MM.1S (cell line): Measurements from ENCODE around the gene ADCYAP1R1.

Experiments
- DNase-seq: peaks from one replicate; pipeline ENCODE4 v3.0.0-alpha.2; 2015
- H2AFZ ChIP-seq: fragments of 300-600 bp; sonication (generic); 2 replicates; pipeline ENCODE4 v1.6.0; 2016; ENCODE audit warnings: antibody characterized with exemption, low read length
- H3F3A ChIP-seq: fragments of 300-600 bp; sonication (generic); 2 replicates; pipeline ENCODE4 v1.6.1; 2016; ENCODE audit warnings: mild to moderate bottlenecking, antibody characterized with exemption, low read length, moderate library complexity, mixed read lengths; ENCODE audit not compliant: insufficient read depth
- H3K27ac ChIP-seq: fragments of 300-600 bp; sonication (generic); 2 replicates; pipeline ENCODE4 v1.5.1; 2016; ENCODE audit warnings: mild to moderate bottlenecking, low read length
- H3K27me3 ChIP-seq: fragments of 300-600 bp; sonication (generic); replicated peaks from 2 replicates; pipeline ENCODE4 v1.6.0; 2016; ENCODE audit warnings: low read length; ENCODE audit not compliant: insufficient read depth
- H3K36me3 ChIP-seq: fragments of 300-600 bp; sonication (generic); replicated peaks from 2 replicates; pipeline ENCODE4 v1.6.1; 2016; ENCODE audit warnings: mild to moderate bottlenecking, low read length, mixed read lengths; ENCODE audit not compliant: insufficient read depth
- H3K4me1 ChIP-seq: fragments of 300-600 bp; sonication (generic); 2 replicates; pipeline ENCODE4 v1.6.1; 2016; ENCODE audit warnings: low read length, mixed read lengths
- H3K4me2 ChIP-seq: fragments of 300-600 bp; sonication (generic); 2 replicates; pipeline ENCODE4 v1.6.0; 2016; ENCODE audit warnings: low read depth, low read length
- H3K4me3 ChIP-seq: fragments of 300-600 bp; sonication (generic); 2 replicates; pipeline ENCODE4 v1.5.1; 2016; ENCODE audit warnings: low read length, mixed read lengths
- H3K79me2 ChIP-seq: fragments of 300-600 bp; sonication (generic); 2 replicates; pipeline ENCODE4 v1.6.1; 2016; ENCODE audit warnings: mixed run types, low read length, mixed read lengths
- H3K9ac ChIP-seq: fragments of 300-600 bp; sonication (generic); 2 replicates; pipeline ENCODE4 v1.6.1; 2016; ENCODE audit warnings: low read length, mixed read lengths
- H3K9me2 ChIP-seq: fragments of 300-600 bp; sonication (generic); replicated peaks from 2 replicates; pipeline ENCODE4 v1.6.1; 2016; ENCODE audit warnings: mild to moderate bottlenecking, low read length, mixed read lengths; ENCODE audit not compliant: insufficient read depth
- H3K9me3 ChIP-seq: fragments of 300-600 bp; sonication (generic); replicated peaks from 2 replicates; pipeline ENCODE4 v1.6.1; 2016; ENCODE audit warnings: mild to moderate bottlenecking, low read length, mixed read lengths; ENCODE audit not compliant: insufficient read depth
- H4K20me1 ChIP-seq: fragments of 300-600 bp; sonication (generic); 2 replicates; pipeline ENCODE4 v1.6.1; 2016; ENCODE audit warnings: mild to moderate bottlenecking, low read length, moderate library complexity, mixed read lengths; ENCODE audit not compliant: insufficient read depth
- EZH2 ChIP-seq: fragments of 300-600 bp; sonication (generic); optimal IDR thresholded peaks from 2 replicates; pipeline ENCODE3; 2017; ENCODE audit warnings: low read depth, mild to moderate bottlenecking, antibody characterized with exemption, low read length, mixed read lengths
- EZH2phosphoT487 ChIP-seq: fragments of 300-600 bp; sonication (generic); IDR thresholded peaks from 2 replicates; pipeline ENCODE4 v1.6.1; 2018; ENCODE audit warnings: antibody characterized with exemption, low read length
- TF ChIP-seq, protein P1 (sequence below): fragments of 300-600 bp; sonication (generic); IDR thresholded peaks from 2 replicates; pipeline ENCODE4 v1.5.1; 2016; ENCODE audit warnings: antibody characterized with exemption, low read length, mixed read lengths

ADCYAP1R1 gene

DNA sequence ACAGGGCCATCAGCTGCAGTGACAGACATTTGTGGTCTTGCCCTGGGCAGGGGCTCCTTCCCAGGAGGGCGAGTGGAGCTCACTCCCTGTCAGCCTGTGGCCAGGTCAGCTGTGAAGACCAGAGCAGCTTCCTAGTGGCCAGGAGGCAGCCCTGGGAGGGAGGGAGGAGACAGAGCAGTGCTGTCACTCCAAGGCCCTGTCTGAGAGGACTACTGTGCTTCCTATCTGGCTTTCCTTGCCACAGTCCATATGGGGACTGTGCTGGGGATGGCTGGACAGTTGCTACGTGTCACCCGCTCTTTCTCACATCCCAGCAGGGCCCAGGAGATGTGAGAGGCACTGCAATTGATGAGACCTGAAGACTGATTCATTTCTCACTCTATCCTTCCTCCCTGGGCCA, 15.2 kb upstream of the ADCYAP1R1 start:
- Histone ChIP-seq H3F3A (no peaks in the 10 kb centered on the region), H3K27me3 (no peaks in the 10 kb centered on the region), H2AFZ (no peak overlapping the region), H3K9me2 (no peaks in the 10 kb centered on the region), H3K4me1 (no peaks in the 10 kb centered on the region), H3K79me2 (no peaks in the 10 kb centered on the region), H3K9me3 (no peaks in the 10 kb centered on the region), H3K27ac (no peak overlapping the region), H3K36me3 (no peaks in the 10 kb centered on the region), H3K4me2 (no peak overlapping the region), H3K9ac (no peak overlapping the region), H4K20me1 (no peaks in the 10 kb centered on the region), H3K4me3 (no peak overlapping the region)
- DNase-seq, result no peak
- TF ChIP-seq EZH2 (no peak), EZH2phosphoT487 (no peak)
- TF ChIP-seq, protein P1, sequence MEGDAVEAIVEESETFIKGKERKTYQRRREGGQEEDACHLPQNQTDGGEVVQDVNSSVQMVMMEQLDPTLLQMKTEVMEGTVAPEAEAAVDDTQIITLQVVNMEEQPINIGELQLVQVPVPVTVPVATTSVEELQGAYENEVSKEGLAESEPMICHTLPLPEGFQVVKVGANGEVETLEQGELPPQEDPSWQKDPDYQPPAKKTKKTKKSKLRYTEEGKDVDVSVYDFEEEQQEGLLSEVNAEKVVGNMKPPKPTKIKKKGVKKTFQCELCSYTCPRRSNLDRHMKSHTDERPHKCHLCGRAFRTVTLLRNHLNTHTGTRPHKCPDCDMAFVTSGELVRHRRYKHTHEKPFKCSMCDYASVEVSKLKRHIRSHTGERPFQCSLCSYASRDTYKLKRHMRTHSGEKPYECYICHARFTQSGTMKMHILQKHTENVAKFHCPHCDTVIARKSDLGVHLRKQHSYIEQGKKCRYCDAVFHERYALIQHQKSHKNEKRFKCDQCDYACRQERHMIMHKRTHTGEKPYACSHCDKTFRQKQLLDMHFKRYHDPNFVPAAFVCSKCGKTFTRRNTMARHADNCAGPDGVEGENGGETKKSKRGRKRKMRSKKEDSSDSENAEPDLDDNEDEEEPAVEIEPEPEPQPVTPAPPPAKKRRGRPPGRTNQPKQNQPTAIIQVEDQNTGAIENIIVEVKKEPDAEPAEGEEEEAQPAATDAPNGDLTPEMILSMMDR, result no peak

DNA sequence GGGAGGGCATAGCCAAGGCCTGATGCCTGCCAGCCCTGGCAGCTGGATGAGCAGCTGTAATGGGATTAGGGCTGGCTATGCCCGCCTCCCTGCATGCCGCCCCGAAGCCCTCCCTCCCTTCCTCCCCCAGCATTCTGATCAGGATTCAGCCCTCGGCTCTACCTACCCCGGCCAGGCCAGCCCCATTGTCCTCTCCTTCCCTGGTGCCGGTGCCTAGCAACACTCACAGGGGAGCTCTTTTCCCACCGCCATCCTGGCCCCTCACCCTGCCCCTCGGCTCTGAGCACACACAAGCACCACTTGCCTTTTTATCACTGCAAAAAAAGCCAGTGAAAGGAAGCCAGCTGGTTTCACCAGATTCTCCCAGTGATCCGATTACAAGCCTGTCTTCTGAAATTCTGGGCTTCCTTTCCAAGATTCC, 9.0 kb upstream of the ADCYAP1R1 start:
- Histone ChIP-seq H3K36me3 (no peaks in the 10 kb centered on the region), H3K9me3 (no peaks in the 10 kb centered on the region), H3K9ac (no peak overlapping the region), H3K4me3 (no peak overlapping the region), H3K4me2 (no peak overlapping the region), H3K27ac (no peak overlapping the region), H2AFZ (no peak overlapping the region), H3K79me2 (no peaks in the 10 kb centered on the region), H3K4me1 (no peaks in the 10 kb centered on the region), H4K20me1 (no peaks in the 10 kb centered on the region), H3F3A (no peaks in the 10 kb centered on the region), H3K9me2 (no peaks in the 10 kb centered on the region), H3K27me3 (no peaks in the 10 kb centered on the region)
- no peak for TF ChIP-seq EZH2
- TF ChIP-seq, protein P1, result no peak
- TF ChIP-seq EZH2phosphoT487, result no peak
- no peak for DNase-seq

DNA sequence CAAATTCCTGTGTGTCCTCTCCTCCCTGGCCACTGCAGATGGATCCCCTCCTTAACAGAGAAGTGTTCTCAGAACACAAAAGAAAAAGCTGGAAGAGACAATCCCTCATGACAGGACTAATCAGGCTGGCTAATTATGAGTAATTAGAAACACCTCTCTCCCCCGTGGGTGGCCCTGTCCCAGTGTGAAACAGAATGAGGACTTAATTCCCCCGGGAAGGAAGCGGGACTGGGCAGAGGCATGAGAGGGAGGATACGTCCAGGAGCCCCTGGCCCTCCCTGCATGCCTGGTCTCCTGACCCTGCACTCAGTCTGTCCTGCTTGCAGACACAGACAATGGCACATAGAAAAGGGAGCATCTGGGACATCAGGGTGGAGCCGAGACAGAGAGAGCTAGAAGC, 7.6 kb upstream of the ADCYAP1R1 start:
- Histone ChIP-seq H2AFZ (no peak overlapping the region), H3K9ac (no peak overlapping the region), H3K79me2 (no peaks in the 10 kb centered on the region), H3K4me2 (no peak overlapping the region), H3K36me3 (no peaks in the 10 kb centered on the region), H3K9me3 (no peaks in the 10 kb centered on the region), H4K20me1 (no peaks in the 10 kb centered on the region), H3F3A (no peaks in the 10 kb centered on the region), H3K27me3 (no peaks in the 10 kb centered on the region), H3K4me3 (no peak overlapping the region), H3K9me2 (no peaks in the 10 kb centered on the region), H3K27ac (no peak overlapping the region), H3K4me1 (no peaks in the 10 kb centered on the region)
- TF ChIP-seq EZH2 (no peak), EZH2phosphoT487 (no peak)
- TF ChIP-seq, protein P1, result no peak
- no peak for DNase-seq
